Keratinocyte (primary cell): ENCODE data around the gene CTNNBL1. TPM values are rescaled to one million over a fixed set of nuclear protein-coding genes. Genes with fewer than 3 reads are reported as not detected.

Source experiments
- DNase-seq: peaks from one replicate; pipeline ENCODE4 v3.0.0-alpha.2; 2011; ENCODE audit warnings: low read depth, missing footprints, low spot score
- FAIRE-seq: peaks from 2 replicates; lab custom pipeline; 2011; peaks lifted over from hg19 to GRCh38; lab: Jason Lieb, UNC
- H2AFZ ChIP-seq: 2 replicates; pipeline ENCODE4 v1.6.0; 2012; ENCODE audit warnings: low read length, control low read depth, inconsistent platforms; ENCODE audit not compliant: control insufficient read depth
- H3K27ac ChIP-seq: 2 replicates; pipeline ENCODE4 v1.5.1; 2011; ENCODE audit warnings: low read length; ENCODE audit not compliant: control insufficient read depth, insufficient read depth
- H3K27me3 ChIP-seq: 3 replicates; pipeline ENCODE4 v1.6.0; 2011; ENCODE audit warnings: low read length; ENCODE audit not compliant: control insufficient read depth, insufficient read depth; ENCODE audit errors: extremely low read depth
- H3K36me3 ChIP-seq, 2 experiments: 2 replicates in 1 of 2; 3 replicates in 1 of 2; pipeline ENCODE4 v1.5.1; 2011; ENCODE audit warnings: low read length in 2 of 2, mild to moderate bottlenecking in 1 of 2; ENCODE audit not compliant: control insufficient read depth in 2 of 2, insufficient read depth in 2 of 2; ENCODE audit errors: extremely low read depth in 1 of 2
- H3K4me1 ChIP-seq: 3 replicates; pipeline ENCODE4 v1.5.1; 2011; ENCODE audit warnings: low read length; ENCODE audit not compliant: control insufficient read depth, insufficient read depth; ENCODE audit errors: extremely low read depth
- H3K4me2 ChIP-seq: 3 replicates; pipeline ENCODE4 v1.6.0; 2011; ENCODE audit warnings: low read depth, low read length; ENCODE audit not compliant: control insufficient read depth, insufficient read depth; ENCODE audit errors: extremely low read depth
- H3K4me3 ChIP-seq, 3 experiments: fragments of 200-600 bp in 1 of 3; sonication (generic) in 1 of 3; 2 replicates in 2 of 3; 3 replicates in 1 of 3; pipeline ENCODE4 v1.5.1; 2011 to 2016; ENCODE audit warnings: low read length in 3 of 3, mild to moderate bottlenecking in 3 of 3, control low read depth in 2 of 3, inconsistent platforms in 1 of 3, low read depth in 1 of 3, mixed read lengths in 1 of 3, mixed run types in 1 of 3, moderate library complexity in 1 of 3; ENCODE audit not compliant: control insufficient read depth in 2 of 3, insufficient read depth in 2 of 3; ENCODE audit errors: extremely low read depth in 1 of 3
- H3K79me2 ChIP-seq: 2 replicates; pipeline ENCODE4 v1.6.0; 2012; ENCODE audit warnings: low read length; ENCODE audit not compliant: control insufficient read depth, insufficient read depth
- H3K9ac ChIP-seq: 3 replicates; pipeline ENCODE4 v1.6.0; 2011; ENCODE audit warnings: low read length; ENCODE audit not compliant: control insufficient read depth, insufficient read depth; ENCODE audit errors: extremely low read depth
- H3K9me1 ChIP-seq: 3 replicates; pipeline ENCODE4 v1.6.0; 2011; ENCODE audit warnings: low read length; ENCODE audit not compliant: control insufficient read depth, insufficient read depth; ENCODE audit errors: extremely low read depth
- H3K9me3 ChIP-seq: 2 replicates; pipeline ENCODE4 v1.5.1; 2012; ENCODE audit warnings: low read depth, low read length; ENCODE audit not compliant: control insufficient read depth
- H4K20me1 ChIP-seq: 3 replicates; pipeline ENCODE4 v1.6.0; 2011; ENCODE audit warnings: low read length; ENCODE audit not compliant: control insufficient read depth, insufficient read depth; ENCODE audit errors: extremely low read depth
- CTCF ChIP-seq, 3 experiments: IDR thresholded peaks in 1 of 3; conservative IDR thresholded peaks in 1 of 3; optimal IDR thresholded peaks in 1 of 3; 2 replicates in 2 of 3; 3 replicates in 1 of 3; pipeline versions ENCODE3 to v1.5.1; 2011; ENCODE audit warnings: low read length in 3 of 3, mild to moderate bottlenecking in 3 of 3, moderate library complexity in 2 of 3, control low read depth in 1 of 3, inconsistent platforms in 1 of 3; ENCODE audit not compliant: insufficient read depth in 2 of 3; ENCODE audit errors: extremely low read depth in 1 of 3
- EZH2 ChIP-seq: IDR thresholded peaks from one replicate; pipeline ENCODE4 v1.6.1; 2012; ENCODE audit warnings: inconsistent platforms, mild to moderate bottlenecking, low read length, moderate library complexity
- dilution Hi-C: fragments of 300-500 bp; cut with MboI; formaldehyde crosslinking; loops from one replicate; pipeline ENCODE4 v1.7.0; 2020; ENCODE audit warnings: low sequenced_read_pairs; ENCODE audit not compliant: extremely low pct_ligation_motif_present
- polyA plus RNA-seq, 5 experiments: library from polyadenylated mRNA; depleted of rRNA in 3 of 5; stranded (reverse) in 3 of 5; stranded (forward) in 1 of 5; unstranded in 1 of 5; fragments of >200 nt; gene quantifications; 1 replicate in 1 of 5; 2 replicates in 3 of 5; 3 replicates in 1 of 5; pipeline versions ENCODE4 v1.2.1 to v1.2.3, GENCODE V29; 2011 to 2012; ENCODE audit warnings: missing spikeins in 2 of 5, low read depth in 1 of 5, low replicate concordance in 1 of 5

The CTNNBL1 gene
- polyA plus RNA-seq, 1 donor (not counting 4 experiments of a cell fraction or from before 2014, with no cell fraction given), result 37.0 TPM

GRCh38 chr20:37741570-37741969 lies 47.7 kb downstream of the CTNNBL1 start:
- no peak overlapping the region for H3K27ac ChIP-seq

GRCh38 chr20:37742131-37742530 lies 48.3 kb downstream of the CTNNBL1 start:
- dilution Hi-C loops, result no loop called here
- Histone ChIP-seq H3K27ac (no peak overlapping the region), H3K36me3 (peaks cover 5 to 7% of the 10 kb centered on the region in 2 experiments)

More at GRCh38 chr20:37741570-37741969, 47.7 kb downstream of the CTNNBL1 start:
- Histone ChIP-seq H3K79me2 (no peaks in the 10 kb centered on the region), H3K4me3 (no peak overlapping the region), H2AFZ (no peak overlapping the region), H3K27me3 (no peaks in the 10 kb centered on the region), H3K4me2 (no peak overlapping the region), H4K20me1 (no peaks in the 10 kb centered on the region), H3K9ac (no peak overlapping the region), H3K4me1 (no peaks in the 10 kb centered on the region), H3K9me3 (no peaks in the 10 kb centered on the region), H3K9me1 (no peaks in the 10 kb centered on the region), H3K36me3 (peaks cover 5 to 7% of the 10 kb centered on the region in 2 experiments)
- dilution Hi-C loops, result no loop called here
- FAIRE-seq (no peak), DNase-seq (no peak)
- TF ChIP-seq EZH2, result no peak
- no peak for TF ChIP-seq CTCF (optimal IDR thresholded peaks at IDR 0.05 in 1 of 3, IDR thresholded peaks at IDR 0.05 in 1 of 3, conservative IDR thresholded peaks at IDR 0.05 in 1 of 3; ENCODE audit: extremely low read depth in 1 of 3, insufficient read depth in 2 of 3, low read length in 3 of 3)

More at GRCh38 chr20:37742131-37742530, 48.3 kb downstream of the CTNNBL1 start:
- H3K9me1 ChIP-seq, result no peaks in the 10 kb centered on the region
- H3K79me2 ChIP-seq, result no peaks in the 10 kb centered on the region
- no peak overlapping the region for H3K4me3 ChIP-seq
- no peak overlapping the region for H2AFZ ChIP-seq
- no peak overlapping the region for H3K4me2 ChIP-seq
- no peaks in the 10 kb centered on the region for H4K20me1 ChIP-seq
- H3K27me3 ChIP-seq, result no peaks in the 10 kb centered on the region
- no peak overlapping the region for H3K9ac ChIP-seq
- no peak for DNase-seq
- no peaks in the 10 kb centered on the region for H3K9me3 ChIP-seq
- TF ChIP-seq CTCF (optimal IDR thresholded peaks at IDR 0.05 in 1 of 3, IDR thresholded peaks at IDR 0.05 in 1 of 3, conservative IDR thresholded peaks at IDR 0.05 in 1 of 3; ENCODE audit: extremely low read depth in 1 of 3, insufficient read depth in 2 of 3, low read length in 3 of 3) (no peak), EZH2 (no peak)
- H3K4me1 ChIP-seq, result no peaks in the 10 kb centered on the region
- no peak for FAIRE-seq
